VCaP (cell line): Measurements from ENCODE around the gene SYNGR3.
A peak's percentile ranks its signal among the peaks of the same experiment; 100 is the strongest.
"Not testable (repeated sequence)": the region's sequence is repeated elsewhere in the genome, so short reads cannot be mapped to it uniquely, and the experiment has no call there.

ENCODE experiments used
- H3K27ac ChIP-seq: fragments of 450-650 bp; 2 replicates; pipeline ENCODE4 v1.5.1; 2017
- TF ChIP-seq, protein P1 (sequence below): fragments of 450-650 bp; conservative IDR thresholded peaks from 2 replicates; pipeline ENCODE4 v1.5.1; 2017; ENCODE audit warnings: mild to moderate bottlenecking, moderate library complexity

Gene SYNGR3

DNA sequence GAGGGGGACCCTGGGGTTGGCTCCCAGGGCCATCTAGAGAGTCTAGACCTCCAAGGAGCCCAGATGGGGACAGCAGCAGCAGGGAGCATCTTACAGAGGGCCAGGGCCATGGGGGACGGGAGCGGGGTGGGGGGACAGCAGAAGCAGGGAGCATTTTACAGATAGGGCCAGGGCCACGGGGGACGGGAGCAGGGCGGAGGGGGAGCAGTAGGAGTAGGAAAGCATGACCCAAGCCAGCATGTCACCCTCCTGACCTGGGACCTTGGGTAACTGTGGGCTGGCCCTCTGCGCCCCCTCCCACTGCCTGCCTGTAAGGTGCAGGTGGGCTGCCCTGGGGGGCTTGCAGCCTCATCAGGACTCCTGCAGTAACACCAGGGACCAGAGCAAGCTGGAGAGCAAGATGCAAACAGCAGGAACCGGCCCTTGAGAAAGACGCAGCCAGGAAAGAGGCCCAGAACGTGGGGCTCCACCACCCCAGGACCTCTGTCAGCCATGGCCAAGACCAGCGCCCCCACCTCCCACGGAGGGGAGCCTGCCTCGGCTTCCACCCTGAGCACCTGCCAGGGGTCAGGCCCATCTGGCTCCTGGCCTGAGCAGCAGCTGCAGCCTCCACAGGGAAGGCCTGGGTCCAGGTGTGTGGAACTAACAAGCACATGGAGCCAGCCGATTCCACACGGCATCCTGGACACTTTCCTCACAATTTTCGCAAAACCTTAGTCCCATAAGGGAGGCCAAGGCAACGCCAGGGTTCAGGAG lies 17.5 kb downstream of the SYNGR3 start:
- H3K27ac ChIP-seq = peak overlapping the region; percentile 80
- TF ChIP-seq, protein P1, sequence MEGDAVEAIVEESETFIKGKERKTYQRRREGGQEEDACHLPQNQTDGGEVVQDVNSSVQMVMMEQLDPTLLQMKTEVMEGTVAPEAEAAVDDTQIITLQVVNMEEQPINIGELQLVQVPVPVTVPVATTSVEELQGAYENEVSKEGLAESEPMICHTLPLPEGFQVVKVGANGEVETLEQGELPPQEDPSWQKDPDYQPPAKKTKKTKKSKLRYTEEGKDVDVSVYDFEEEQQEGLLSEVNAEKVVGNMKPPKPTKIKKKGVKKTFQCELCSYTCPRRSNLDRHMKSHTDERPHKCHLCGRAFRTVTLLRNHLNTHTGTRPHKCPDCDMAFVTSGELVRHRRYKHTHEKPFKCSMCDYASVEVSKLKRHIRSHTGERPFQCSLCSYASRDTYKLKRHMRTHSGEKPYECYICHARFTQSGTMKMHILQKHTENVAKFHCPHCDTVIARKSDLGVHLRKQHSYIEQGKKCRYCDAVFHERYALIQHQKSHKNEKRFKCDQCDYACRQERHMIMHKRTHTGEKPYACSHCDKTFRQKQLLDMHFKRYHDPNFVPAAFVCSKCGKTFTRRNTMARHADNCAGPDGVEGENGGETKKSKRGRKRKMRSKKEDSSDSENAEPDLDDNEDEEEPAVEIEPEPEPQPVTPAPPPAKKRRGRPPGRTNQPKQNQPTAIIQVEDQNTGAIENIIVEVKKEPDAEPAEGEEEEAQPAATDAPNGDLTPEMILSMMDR = no peak

DNA sequence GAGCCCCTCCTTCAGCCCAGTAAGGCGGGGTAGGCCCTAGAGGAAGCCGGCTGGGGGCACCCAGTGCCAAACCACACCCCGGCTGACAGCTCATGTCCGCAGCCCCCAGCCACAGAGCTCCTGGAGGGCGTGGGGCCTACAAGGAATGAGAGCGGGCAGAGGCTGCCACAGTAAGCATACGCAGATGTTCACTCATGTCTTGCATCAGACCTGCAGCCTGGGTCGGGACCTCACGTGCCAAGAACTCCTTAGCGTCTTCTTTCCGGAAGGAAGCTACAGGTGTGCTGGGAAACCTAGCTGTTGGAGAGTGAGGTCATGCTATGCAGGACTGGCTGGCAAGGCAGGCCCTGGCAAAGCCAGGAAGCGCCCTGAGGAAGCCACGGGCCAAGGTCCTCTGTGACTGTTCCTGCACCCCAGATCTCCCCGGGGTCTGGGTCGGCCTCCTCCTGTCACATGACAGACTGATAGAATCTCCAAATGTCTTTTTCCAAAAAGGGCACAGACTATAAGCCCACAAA lies 18.3 kb downstream of the SYNGR3 start:
- H3K27ac ChIP-seq = peak overlapping the region; percentile 80
- TF ChIP-seq, protein P1 = no peak

DNA sequence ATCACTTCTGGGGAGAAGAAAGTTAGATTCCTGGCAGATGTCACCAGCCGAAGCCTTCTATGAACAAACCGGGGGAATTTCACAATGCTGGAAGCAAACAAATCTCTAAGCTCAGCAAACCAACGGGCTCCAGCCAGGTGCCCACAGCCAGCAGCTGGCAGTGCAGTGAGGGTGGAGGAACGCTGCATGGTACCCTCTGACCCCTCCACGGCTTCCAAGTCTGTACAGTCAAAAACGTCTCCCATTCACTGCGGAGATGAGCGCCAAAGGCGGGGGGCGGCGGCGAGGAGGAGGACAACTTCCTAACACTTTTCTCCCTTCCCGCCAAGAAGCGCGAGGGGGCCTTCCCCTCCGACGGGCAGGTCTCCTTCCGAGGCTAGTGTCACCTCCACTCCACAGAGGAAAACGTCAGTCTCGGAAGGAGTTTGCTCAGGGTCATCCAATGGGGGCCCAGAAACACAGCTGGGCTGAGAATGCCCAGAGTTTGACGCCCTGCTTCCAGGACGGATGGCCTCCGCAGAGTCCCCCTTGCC lies 18.9 kb downstream of the SYNGR3 start:
- TF ChIP-seq, protein P1 = no peak
- peak overlapping the region; percentile 80 for H3K27ac ChIP-seq

DNA sequence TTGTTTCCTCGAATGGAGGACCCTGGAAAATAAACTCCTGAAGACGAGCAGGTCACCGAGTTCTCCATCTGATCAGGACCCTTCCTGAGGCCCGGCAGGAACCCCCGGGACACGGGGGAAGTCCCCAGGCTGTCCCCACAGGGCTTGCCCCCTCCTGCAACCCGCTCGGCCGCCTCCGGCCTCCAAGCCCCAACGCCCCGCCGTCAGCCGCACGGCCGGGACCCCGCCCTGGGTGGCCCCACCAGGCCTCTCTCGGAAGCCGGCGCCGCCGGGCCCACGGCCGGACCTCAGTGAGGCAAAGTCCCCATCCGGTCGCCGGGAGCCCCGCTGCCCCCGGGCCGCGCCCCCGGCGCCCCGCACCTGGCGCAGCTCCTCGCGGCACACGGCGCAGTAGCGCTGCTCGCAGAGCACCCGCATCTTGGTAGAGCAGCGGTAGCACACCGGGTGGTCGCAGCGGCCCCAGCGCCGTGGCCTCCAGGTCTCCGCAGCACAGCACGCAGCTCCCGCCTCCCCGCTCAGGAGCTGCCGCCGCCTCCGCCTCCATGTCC lies 19.5 kb downstream of the SYNGR3 start:
- H3K27ac ChIP-seq = peak overlapping the region; percentile 80
- TF ChIP-seq, protein P1 = no peak

DNA sequence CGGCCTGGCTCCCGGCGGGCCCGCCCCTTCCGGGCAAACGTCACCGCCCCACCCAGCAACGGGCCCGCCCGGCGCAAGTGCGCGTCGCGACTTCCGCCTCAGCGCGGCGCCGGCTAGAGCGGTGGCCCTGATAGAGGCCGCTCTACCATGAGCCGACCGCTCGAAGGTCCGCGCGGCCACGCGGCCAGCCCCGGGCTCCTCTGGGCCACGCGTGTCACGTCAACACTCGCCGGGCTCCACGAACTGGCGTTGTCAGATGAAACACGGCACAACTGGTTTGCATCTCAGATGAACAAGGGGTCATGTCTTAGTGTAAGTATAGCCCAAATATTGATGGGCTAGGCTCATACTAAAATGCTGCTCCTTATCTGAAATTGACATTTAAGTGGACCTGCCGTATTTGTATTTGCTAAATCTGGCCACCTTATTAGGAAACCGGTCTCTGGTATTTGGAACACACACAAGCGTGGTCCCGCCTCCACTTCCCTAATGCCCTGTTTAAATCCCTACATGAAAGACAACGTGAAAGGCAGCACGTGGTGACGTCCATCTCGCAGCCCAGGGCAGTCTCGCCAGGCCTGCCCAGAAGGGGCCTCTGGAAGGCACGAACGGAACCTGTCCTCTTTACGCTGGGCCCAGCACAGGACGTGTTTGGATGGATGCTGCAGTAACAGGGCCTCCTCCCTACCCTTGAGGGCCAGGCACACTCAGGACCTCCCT lies 20.2 kb downstream of the SYNGR3 start, which contains the start of gene ZNF598:
TSS of gene ZNF598 (minus strand) at position 31 of the 720 bp plus-strand sequence.
- TF ChIP-seq, protein P1 = no peak
- H3K27ac ChIP-seq = peak within 1 kb of the TSS; percentile 80

DNA sequence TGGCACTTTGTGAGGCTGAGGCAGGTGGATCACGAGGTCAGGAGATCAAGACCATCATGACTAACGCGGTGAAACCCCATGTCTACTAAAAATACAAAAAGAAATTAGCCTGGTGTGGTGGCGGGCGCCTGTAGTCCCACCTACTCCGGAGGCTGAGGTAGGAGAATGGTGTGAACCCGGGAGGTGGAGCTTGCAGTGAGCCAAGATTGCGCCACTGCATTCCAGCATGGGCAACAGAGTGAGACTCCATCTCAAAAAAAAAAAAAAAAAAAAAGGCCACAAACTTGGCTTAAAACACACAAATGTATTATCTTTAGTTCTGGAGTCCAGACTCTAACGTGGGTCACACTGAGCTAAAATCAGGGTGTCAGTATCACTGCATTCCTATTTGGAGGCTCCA lies 22.0 kb downstream of the SYNGR3 start:
- not testable (repeated sequence) for H3K27ac ChIP-seq

DNA sequence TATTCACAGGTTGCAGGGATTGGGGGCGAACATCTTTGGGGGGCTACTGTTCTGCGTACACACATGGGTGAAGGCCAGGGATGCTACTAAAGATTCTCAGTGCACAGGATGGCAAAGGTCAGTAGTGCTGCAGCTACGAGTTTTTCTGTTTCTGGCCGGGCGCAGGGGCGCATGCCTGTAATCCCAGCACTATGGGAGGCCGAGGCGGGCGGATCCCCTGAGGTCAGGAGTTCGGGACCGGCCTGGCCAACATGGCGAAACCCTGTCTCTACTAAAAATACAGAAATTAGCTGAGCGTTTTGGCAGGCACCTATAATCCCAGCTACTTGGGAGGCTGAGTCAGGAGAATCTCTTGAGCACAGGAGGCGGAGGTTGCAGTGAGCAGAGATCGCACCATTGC lies 23.8 kb downstream of the SYNGR3 start:
- H3K27ac ChIP-seq = no peak overlapping the region
- TF ChIP-seq, protein P1 = no peak
